GM23338 (cell line): ENCODE data around the gene CLDN20. TPM values are rescaled to one million over a fixed set of nuclear protein-coding genes. Genes with fewer than 3 reads are reported as not detected.
A peak's percentile ranks its signal among the peaks of the same experiment; 100 is the strongest.
"Not testable (repeated sequence)": the region's sequence is repeated elsewhere in the genome, so short reads cannot be mapped to it uniquely, and the experiment has no call there.

Experiments
- ATAC-seq: fragments of 200-7000 bp; cut with Tn5 transposase; 3 replicates; pipeline ENCODE4 v1.9.1; 2020
- DNase-seq: peaks from one replicate; pipeline ENCODE4 v3.0.0-alpha.2; 2015; ENCODE audit warnings: low spot score
- H2AFZ ChIP-seq: fragments of 200-600 bp; sonication (generic); 2 replicates; pipeline ENCODE4 v1.8.0; 2016; ENCODE audit warnings: antibody characterized with exemption, mild to moderate bottlenecking, moderate library complexity
- H3F3A ChIP-seq: fragments of 200-600 bp; sonication (generic); replicated peaks from 2 replicates; pipeline ENCODE4 v1.8.0; 2017; ENCODE audit warnings: antibody characterized with exemption, mixed run types, low read depth
- H3K27ac ChIP-seq: fragments of 200-600 bp; sonication (generic); 2 replicates; pipeline ENCODE4 v1.6.1; 2016; ENCODE audit warnings: low read depth
- H3K27me3 ChIP-seq: fragments of 200-600 bp; sonication (generic); 2 replicates; pipeline ENCODE4 v1.8.0; 2016; ENCODE audit warnings: mild to moderate bottlenecking, mixed run types, moderate library complexity; ENCODE audit not compliant: insufficient read depth
- H3K36me3 ChIP-seq: fragments of 200-600 bp; sonication (generic); 2 replicates; pipeline ENCODE4 v1.8.0; 2016; ENCODE audit warnings: mild to moderate bottlenecking; ENCODE audit not compliant: insufficient read depth
- H3K4me1 ChIP-seq: fragments of 200-600 bp; sonication (generic); 2 replicates; pipeline ENCODE4 v1.8.0; 2016; ENCODE audit warnings: mild to moderate bottlenecking, moderate library complexity; ENCODE audit not compliant: insufficient read depth
- H3K4me2 ChIP-seq: fragments of 200-600 bp; sonication (generic); 2 replicates; pipeline ENCODE4 v1.7.1; 2017; ENCODE audit warnings: mixed run types
- H3K4me3 ChIP-seq: fragments of 200-600 bp; sonication (generic); 2 replicates; pipeline ENCODE4 v1.6.1; 2016; ENCODE audit warnings: mixed run types
- H3K79me2 ChIP-seq: fragments of 200-600 bp; sonication (generic); replicated peaks from 2 replicates; pipeline ENCODE4 v1.8.0; 2017; ENCODE audit warnings: mild to moderate bottlenecking; ENCODE audit not compliant: insufficient read depth
- H3K9me2 ChIP-seq: fragments of 200-600 bp; sonication (generic); 2 replicates; pipeline ENCODE4 v1.8.0; 2017; ENCODE audit not compliant: insufficient read depth
- H4K20me1 ChIP-seq: fragments of 200-600 bp; sonication (generic); replicated peaks from 2 replicates; pipeline ENCODE4 v1.8.0; 2017; ENCODE audit warnings: mild to moderate bottlenecking; ENCODE audit not compliant: insufficient read depth
- H3K27ac Mint-ChIP-seq: 2 replicates; pipeline ENCODE4 v1.8.0; 2020; ENCODE audit warnings: inconsistent platforms, mild to moderate bottlenecking, moderate library complexity, mixed read lengths
- H3K27me3 Mint-ChIP-seq: 3 replicates; pipeline ENCODE4 v1.8.0; 2022; ENCODE audit warnings: low read depth, mild to moderate bottlenecking, moderate library complexity, mixed read lengths, inconsistent platforms; ENCODE audit not compliant: insufficient read depth, poor library complexity
- H3K36me3 Mint-ChIP-seq: 3 replicates; pipeline ENCODE4 v1.8.0; 2021; ENCODE audit warnings: low read depth, mild to moderate bottlenecking, inconsistent platforms, moderate library complexity, mixed read lengths
- H3K4me1 Mint-ChIP-seq: 3 replicates; pipeline ENCODE4 v1.8.0; 2020; ENCODE audit warnings: mild to moderate bottlenecking, inconsistent platforms, mixed read lengths
- H3K4me3 Mint-ChIP-seq: 3 replicates; pipeline ENCODE4 v1.8.0; 2021; ENCODE audit warnings: moderate library complexity, mild to moderate bottlenecking, inconsistent platforms, mixed read lengths
- H3K9me3 Mint-ChIP-seq: 3 replicates; pipeline ENCODE4 v1.8.0; 2020; ENCODE audit warnings: moderate library complexity, mild to moderate bottlenecking, inconsistent platforms, mixed read lengths
- EZH2 ChIP-seq: fragments of 200-600 bp; sonication (generic); IDR thresholded peaks from one replicate; pipeline ENCODE4 v1.8.0; 2017; ENCODE audit warnings: antibody characterized with exemption, mild to moderate bottlenecking, low read depth; ENCODE audit not compliant: unreplicated experiment
- EZH2phosphoT487 ChIP-seq: fragments of 200-600 bp; sonication (generic); IDR thresholded peaks from one replicate; pipeline ENCODE4 v1.8.1; 2018; ENCODE audit warnings: antibody characterized with exemption; ENCODE audit not compliant: unreplicated experiment
- ZNF331 ChIP-seq: fragments of 250-450 bp; sonication (Bioruptor Pico); IDR thresholded peaks from 2 replicates; pipeline ENCODE4 v1.5.0; 2020; ENCODE audit warnings: low read depth, mild to moderate bottlenecking, moderate library complexity
- polyA plus RNA-seq: library from polyadenylated mRNA; unstranded; fragments of >200 nt; fragmentation: Nextera tagmentation; extraction: Ambion mirVana; gene quantifications from 2 replicates; pipeline ENCODE4 v1.2.1, GENCODE V29; 2016
- total RNA-seq: library from RNA; depleted of rRNA; stranded (reverse); fragments of >200 nt; shearing (Covaris generic); gene quantifications from 2 replicates; pipeline ENCODE4 v1.2.3, GENCODE V29; 2014
- TF ChIP-seq, protein P1 (sequence below): fragments of 250-450 bp; sonication (Bioruptor Pico); IDR thresholded peaks from 2 replicates; pipeline ENCODE4 v1.5.0; 2020; ENCODE audit warnings: mild to moderate bottlenecking, moderate library complexity

The CLDN20 gene
- total and polyA plus RNA-seq, 2 experiments from 2014 or later = 0.23 TPM; not detected in 1

- TF ChIP-seq, protein P1, sequence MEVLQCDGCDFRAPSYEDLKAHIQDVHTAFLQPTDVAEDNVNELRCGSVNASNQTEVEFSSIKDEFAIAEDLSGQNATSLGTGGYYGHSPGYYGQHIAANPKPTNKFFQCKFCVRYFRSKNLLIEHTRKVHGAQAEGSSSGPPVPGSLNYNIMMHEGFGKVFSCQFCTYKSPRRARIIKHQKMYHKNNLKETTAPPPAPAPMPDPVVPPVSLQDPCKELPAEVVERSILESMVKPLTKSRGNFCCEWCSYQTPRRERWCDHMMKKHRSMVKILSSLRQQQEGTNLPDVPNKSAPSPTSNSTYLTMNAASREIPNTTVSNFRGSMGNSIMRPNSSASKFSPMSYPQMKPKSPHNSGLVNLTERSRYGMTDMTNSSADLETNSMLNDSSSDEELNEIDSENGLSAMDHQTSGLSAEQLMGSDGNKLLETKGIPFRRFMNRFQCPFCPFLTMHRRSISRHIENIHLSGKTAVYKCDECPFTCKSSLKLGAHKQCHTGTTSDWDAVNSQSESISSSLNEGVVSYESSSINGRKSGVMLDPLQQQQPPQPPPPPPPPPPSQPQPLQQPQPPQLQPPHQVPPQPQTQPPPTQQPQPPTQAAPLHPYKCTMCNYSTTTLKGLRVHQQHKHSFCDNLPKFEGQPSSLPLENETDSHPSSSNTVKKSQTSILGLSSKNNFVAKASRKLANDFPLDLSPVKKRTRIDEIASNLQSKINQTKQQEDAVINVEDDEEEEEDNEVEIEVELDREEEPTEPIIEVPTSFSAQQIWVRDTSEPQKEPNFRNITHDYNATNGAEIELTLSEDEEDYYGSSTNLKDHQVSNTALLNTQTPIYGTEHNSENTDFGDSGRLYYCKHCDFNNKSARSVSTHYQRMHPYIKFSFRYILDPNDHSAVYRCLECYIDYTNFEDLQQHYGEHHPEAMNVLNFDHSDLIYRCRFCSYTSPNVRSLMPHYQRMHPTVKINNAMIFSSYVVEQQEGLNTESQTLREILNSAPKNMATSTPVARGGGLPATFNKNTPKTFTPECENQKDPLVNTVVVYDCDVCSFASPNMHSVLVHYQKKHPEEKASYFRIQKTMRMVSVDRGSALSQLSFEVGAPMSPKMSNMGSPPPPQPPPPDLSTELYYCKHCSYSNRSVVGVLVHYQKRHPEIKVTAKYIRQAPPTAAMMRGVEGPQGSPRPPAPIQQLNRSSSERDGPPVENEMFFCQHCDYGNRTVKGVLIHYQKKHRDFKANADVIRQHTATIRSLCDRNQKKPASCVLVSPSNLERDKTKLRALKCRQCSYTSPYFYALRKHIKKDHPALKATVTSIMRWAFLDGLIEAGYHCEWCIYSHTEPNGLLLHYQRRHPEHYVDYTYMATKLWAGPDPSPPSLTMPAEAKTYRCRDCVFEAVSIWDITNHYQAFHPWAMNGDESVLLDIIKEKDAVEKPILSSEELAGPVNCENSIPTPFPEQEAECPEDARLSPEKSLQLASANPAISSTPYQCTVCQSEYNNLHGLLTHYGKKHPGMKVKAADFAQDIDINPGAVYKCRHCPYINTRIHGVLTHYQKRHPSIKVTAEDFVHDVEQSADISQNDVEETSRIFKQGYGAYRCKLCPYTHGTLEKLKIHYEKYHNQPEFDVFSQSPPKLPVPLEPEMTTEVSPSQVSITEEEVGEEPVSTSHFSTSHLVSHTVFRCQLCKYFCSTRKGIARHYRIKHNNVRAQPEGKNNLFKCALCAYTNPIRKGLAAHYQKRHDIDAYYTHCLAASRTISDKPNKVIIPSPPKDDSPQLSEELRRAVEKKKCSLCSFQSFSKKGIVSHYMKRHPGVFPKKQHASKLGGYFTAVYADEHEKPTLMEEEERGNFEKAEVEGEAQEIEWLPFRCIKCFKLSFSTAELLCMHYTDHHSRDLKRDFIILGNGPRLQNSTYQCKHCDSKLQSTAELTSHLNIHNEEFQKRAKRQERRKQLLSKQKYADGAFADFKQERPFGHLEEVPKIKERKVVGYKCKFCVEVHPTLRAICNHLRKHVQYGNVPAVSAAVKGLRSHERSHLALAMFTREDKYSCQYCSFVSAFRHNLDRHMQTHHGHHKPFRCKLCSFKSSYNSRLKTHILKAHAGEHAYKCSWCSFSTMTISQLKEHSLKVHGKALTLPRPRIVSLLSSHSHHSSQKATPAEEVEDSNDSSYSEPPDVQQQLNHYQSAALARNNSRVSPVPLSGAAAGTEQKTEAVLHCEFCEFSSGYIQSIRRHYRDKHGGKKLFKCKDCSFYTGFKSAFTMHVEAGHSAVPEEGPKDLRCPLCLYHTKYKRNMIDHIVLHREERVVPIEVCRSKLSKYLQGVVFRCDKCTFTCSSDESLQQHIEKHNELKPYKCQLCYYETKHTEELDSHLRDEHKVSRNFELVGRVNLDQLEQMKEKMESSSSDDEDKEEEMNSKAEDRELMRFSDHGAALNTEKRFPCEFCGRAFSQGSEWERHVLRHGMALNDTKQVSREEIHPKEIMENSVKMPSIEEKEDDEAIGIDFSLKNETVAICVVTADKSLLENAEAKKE = no peak
- TF ChIP-seq ZNF331 (CRISPR knock-in tag) = no peak
- TF ChIP-seq EZH2phosphoT487 = no peak
- TF ChIP-seq EZH2 = no peak
These were observed 47.8 kb downstream of the CLDN20 start (continued) for GRCh38 chr6:155311583-155311982.

DNA sequence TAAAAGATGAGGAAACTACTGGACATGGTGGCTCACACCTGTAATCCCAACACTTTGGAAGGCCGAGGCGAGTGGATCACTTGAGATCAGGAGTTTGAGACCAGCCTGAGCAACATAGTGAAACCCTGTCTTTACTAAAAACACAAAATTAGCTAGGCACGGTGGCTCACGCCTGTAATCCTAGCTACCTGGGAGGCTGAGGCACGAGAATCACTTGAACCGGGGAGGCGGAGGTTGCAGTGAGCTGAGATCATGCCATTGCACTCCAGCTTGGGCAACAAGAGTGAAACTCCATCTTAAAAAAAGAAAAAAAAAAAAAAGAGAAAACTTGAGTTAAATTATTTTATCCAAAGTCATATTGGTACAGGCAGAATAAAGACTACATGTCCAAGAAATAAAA lies 49.1 kb downstream of the CLDN20 start:
- Histone ChIP-seq H3K4me3 (peak overlapping the region; percentile 87), H3K4me2 (peak overlapping the region; percentile 90), H3K36me3 (peaks cover 18% of the 10 kb centered on the region; the same call in 1 of the 2 replicates), H3K79me2 (peaks cover 29% of the 10 kb centered on the region), H3K27ac (0 out of 2 replicates have a peak overlapping the region, but pooled peaks have one; percentile 64)
- H3K4me3 Mint-ChIP-seq = peak overlapping the region; percentile 99
- H3K9me2 ChIP-seq, ATAC-seq, H3K9me3 Mint-ChIP-seq, H3K4me1 Mint-ChIP-seq, H3K4me1 ChIP-seq, H3K27me3 Mint-ChIP-seq, H3F3A ChIP-seq, H2AFZ ChIP-seq, H3K27ac Mint-ChIP-seq, H3K27me3 ChIP-seq, DNase-seq, H4K20me1 ChIP-seq: not testable (repeated sequence)
- H3K36me3 Mint-ChIP-seq = peaks cover 28% of the 10 kb centered on the region; the same call in 2 of the 3 replicates
